GM19467 (cell line): ENCODE results near the gene PYGO2.
"Not testable (repeated sequence)": the region's sequence is repeated elsewhere in the genome, so short reads cannot be mapped to it uniquely, and the experiment has no call there.

Experiments
- ATAC-seq: cut with Tn5 transposase; IDR thresholded peaks from one replicate; pipeline ENCODE4 v1.9.1; 2021; ENCODE audit warnings: mild to moderate bottlenecking, moderate library complexity; ENCODE audit not compliant: unreplicated experiment

Gene PYGO2

DNA sequence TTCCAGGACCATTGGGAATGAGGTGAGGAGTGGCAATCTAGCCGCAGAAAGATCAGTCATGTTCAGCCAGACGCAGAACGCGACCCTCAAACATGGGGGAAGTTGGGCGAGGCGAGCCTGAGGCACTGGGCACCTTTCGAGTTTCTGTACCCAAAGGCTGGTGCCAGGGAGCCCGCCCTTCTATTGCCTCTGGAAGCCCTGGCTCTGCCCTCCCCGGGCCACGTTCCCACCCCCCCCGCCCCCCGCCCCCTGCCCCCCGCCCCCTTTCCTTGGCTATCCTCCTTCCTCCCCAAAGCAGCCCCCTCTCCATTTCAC is 38.8 kb upstream of the PYGO2 start:
- no peak for ATAC-seq

DNA sequence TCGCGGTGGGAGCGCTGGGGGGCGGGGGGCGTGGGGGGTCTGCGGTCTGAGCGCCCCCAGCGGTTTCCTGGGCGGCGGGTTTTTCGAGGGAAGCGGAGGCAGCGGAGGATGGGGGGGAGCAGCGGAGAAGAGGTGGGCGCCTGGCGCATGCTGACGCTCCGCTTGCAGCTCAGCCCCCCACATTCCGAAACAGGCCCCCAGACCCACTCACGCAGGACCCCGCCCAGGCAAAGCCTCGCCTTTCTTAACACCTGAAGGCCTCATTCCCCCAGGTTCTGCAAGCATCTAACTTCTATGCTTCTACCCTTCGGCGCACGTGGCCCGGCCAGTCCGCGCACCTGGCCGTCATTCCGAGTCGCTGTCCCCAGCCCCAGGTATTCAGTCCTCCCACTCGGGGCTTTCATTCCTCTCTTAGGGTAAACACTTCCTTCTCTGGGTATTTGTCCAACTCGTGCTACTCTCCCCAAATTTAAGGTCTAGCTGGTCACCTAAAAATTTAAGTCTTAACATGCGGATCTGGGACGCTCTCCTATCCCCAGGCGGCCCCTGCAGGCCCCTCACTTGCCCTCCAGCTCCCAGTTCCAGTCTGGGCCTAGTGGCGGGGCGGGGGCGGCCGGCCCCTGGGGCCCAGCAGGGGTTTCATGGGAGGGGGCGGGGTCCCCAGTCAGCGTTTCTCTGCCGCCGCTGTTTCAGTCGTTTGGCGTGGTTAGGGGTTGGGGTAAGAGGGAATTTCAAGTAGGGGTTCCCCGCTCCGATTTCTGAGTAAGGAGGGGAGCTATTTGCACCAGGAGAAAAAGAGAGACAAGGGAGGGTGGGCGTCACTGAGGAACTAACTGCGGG is 38.2 kb upstream of the PYGO2 start:
- ATAC-seq, result no peak

DNA sequence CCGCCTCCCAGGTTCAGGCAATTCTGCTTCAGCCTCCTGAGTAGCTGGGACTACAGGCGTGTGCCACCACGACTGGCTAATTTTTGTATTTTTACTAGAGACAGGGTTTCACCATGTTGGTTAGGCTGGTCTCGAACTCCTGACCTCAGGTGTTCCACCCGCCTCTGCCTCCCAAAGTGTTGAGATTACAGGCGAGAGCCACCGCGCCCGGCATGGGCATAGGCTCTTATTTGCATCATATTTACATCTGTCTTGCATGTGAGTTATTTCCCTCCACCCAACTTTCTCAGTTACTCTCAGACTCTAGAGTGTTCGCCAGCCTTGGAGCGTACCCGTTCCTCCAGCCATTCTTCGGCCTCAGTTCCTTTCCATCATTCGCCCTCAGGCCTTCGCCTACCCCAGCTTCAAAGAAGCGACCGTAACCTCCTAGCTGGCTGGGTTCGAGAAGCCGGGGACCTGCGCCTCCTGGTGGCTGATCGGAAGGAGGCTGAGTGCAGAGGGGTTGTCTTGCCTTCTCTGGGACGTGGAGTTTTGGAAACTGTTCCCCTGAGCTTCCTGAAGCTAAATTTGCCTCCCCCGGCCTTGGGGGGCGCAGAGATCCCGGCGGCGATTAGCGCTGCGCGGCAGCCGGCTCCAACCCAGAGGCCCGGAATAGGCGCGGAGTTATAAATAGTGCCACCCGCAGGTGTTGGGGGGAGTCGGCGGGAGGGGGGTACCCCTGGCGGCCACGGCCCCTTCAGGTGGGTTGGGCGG is 37.4 kb upstream of the PYGO2 start:
- ATAC-seq, result no peak

DNA sequence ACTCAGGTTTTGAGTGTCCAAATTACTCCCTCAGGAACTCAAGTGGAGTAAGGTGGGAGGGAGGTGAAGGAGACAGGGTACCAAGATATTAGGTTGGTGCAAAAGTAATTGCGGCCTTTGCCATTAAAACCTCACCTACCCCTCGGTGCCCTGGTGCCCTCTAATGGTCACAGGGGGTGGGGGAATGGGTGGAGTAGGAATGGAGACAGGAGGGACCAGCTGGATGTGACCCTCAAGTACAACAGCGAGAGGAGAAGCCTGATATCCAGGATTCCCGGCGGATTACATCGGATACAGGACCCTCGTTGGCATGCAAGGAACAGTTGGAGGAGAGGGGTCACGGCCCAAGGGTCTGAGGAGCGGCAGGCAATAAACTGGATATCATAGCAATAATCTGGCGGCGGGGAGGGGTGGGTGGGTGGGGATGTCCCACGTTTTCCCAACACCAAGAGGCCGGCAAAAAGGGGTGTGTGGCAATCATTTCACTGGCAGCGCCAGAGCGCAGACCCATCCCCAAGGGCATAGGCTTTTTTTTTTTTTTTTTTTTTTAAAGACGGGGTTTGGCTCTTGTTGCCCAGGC is 36.7 kb upstream of the PYGO2 start:
- no peak for ATAC-seq

DNA sequence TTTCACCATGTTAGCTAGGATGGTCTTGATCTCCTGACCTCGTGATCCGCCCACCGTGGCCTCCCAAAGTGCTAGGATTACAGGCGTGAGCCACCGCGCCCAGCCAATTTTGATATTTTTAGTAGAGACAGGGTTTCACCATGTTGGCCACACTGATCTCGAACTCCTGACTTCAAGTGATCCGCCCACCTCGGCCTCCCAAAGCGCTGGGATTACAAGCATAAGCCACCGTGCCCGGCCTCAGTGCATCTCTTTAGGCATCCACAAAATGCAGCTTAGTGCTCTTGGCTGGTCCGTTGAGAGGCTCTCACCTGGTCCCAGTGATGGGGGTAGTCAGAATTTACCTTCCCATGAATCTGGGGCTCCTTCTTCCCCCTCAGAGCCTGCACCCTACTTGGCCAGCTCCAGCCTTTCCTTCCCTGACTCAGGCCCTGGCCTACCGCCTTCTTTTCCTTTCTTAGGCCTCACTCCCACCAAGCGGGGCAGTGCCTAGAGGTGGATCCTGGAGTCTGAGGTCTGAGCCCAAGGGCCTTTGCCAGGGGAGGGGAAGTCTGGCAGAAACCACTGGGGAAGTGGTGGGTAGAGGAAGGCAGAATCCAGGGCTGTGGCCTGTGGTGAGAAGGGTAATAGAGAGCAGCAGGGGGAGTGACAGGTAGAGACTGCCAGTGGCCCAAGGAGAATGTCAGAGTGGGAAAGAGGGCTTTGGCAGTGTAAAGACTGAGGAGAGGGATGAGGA is 35.6 kb upstream of the PYGO2 start:
- ATAC-seq, result no peak

DNA sequence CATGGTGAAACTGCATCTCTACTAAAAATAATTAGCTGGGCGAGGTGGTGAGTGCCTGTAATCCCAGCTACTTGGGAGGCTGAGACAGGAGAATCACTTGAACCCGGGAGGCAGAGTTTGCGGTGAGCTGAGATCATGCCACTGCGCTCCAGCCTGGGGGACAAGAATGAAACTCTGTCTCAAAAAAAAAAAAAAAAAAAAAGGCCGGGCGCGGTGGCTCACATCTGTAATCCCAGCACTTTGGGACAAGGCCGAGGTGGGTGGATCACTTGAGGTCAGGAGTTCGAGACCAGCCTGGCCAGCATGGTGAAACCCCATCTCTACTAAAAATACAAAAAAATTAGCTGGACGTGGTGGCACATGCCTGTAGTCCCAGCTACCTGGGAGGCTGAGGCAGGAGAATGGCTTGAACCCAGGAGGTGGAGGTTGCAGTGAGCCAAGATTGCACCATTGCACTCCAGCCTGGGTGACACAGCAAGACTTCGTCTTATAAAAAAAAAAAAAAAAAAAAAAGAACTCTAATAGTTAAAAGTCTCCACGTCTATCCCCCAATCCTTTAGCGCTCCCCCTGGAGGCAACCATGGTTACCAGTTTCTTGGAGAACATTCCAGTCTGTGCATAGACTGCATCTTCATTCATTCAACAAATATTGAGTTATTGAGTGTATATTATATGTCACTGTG is 33.9 kb upstream of the PYGO2 start:
- ATAC-seq, result not testable (repeated sequence)

DNA sequence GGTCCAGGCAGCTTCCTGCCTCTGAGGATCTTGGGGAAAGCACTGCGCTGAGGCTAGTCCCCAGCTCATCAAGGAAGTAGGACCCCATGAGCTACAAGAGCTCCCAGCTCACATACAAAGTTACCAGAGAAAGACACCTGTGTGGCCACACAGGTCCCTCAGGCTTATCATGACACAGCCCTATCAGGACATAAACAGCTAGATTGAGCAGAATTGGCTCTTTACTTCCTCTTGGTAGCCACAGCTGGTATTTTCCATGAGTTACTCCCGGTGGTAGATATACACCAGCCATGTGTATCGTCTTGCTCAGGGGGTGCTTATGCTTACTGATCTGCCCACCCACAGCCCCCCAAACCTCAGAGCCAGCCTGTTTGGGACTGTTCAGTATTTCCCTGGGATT is 33.0 kb upstream of the PYGO2 start:
- ATAC-seq, result no peak

DNA sequence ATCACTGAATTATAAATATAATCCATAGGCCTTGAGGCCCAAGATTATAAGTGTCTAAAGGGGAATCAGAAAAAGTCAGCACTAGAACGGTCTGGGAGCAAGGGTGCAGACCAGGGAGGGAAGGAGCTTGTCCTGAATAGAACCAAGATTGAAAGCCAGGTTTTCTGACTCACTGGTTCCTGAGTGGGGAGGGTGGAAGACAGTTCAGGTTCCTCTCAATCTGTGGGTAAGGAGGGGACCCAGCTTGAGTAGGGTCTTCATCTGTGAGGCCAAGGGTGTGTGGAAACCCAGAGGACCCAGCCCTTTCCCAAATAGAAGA is 32.6 kb upstream of the PYGO2 start:
- no peak for ATAC-seq

DNA sequence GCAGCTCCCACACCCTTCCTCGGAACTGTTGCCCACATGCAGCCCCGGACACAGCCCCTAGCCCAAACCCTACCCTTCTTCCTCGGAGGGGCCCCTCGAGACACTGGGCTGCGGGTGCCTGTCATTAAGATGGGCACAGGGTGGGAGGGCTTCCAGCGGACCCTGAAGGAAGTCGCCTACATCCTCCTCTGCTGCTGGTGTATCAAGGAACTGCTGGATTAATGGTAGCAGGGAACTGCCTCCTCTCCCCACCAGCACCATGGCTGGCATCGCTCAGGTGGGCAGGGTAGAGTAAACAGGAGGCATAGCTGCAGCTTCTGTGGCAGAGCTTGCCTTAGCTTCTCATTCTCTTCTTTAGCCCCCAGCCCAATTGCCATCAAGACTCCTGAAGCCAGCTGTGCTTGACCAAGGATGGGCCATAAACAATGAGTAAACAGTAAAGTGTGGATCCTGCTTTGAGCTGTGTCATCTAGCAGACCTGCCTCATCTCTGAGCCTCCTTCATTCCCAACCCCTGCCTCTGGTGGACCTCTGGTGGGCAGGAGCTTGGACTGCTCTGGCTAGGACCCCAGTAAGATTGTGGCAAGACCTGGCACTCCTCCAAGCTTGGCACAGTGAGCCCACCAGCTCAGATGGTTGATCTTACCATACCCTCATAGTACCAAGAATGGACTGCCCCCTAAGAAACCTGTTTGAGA is 32.1 kb upstream of the PYGO2 start, which contains the start of gene LENEP:
TSS of gene LENEP (plus strand) at position 15 of the 697 bp plus-strand sequence. CDS start at position 37, 22 bp downstream.
- ATAC-seq, result no peak

DNA sequence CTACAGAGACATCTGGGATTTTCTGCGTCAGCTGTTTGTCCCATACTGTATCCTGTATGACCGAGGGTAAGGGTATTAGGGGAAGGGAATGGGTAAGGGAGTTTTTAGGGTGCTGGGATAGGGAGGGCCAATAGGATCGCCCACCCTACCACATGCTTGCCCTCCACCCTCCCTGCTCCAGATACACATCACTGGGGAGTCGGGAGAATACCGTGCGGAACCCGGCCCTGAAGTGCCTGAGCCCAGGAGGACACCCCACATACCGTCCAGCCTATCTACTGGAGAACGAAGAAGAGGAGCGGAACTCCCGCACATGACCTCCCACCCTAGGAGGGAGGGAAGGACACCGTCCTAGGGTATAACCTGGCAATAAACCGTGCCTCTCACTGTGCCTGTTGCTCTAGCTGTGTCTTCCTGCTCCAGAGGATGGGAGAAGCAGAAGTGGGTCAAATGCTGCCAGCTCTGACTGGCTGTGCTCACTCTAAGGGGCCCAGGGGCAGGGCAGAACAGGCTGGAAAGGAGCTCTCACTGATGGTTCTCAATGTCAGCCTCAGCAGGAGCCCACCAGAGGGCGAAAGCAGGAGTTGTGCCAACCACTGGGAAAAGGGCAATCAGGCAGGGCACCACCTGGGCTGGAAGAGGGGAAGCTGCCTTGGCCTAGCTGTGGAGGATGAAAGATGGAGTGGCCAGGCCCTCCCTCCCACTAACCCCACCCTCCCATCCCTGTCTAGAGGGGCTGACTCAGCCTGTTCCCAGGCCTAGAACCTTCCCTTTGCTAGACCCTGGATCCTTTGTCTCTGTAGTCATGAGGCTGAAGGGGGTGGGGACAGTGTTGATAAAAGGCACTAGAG is 31.4 kb upstream of the PYGO2 start:
- ATAC-seq, result no peak

DNA sequence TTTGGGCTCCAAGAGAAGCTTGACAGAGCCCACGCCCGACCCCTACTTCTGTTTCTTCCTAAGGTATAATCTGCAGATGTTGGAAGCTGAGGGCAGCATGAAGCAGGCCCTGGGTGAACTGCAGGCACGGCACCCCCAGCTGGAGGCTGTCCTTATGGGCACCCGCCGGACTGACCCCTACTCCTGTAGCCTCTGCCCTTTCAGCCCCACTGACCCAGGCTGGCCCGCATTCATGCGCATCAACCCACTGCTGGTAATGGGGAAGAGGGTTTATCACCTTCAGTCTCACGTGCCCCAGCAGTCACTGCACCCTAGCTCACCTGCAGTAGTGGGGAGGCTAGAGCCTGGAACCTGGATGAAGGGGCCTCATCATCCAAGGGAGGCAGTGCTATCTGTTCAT is 28.7 kb upstream of the PYGO2 start:
- ATAC-seq, result no peak

DNA sequence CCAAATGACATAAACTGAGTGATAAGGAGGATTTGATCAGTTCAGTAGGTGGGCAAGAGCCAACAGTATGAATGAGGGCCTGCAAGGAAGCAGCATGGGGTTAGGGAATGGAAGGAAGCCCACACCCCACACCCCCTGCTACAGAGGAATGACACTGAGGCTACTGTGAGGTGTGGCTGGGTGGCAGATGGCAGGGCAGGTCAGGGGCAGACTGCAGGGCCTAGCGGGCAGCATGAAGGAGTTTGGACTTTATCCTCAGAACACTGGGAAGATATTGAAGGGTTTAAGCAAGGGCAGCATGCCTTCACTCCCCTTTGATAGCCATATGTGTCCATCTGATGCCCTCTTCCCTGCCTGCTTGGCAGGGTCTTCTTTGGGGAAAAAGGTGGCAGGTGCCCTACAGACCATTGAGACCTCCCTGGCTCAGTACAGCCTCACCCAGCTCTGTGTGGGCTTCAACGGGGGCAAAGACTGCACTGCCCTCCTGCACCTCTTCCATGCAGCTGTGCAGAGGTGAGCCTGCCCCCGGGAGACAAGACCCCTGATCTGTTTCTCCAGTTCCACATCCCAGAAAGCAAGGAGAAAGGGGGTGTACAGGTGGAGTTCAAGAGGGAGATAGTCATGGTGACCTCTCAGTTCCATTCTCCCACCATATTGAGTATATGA is 27.7 kb upstream of the PYGO2 start:
- no peak for ATAC-seq

DNA sequence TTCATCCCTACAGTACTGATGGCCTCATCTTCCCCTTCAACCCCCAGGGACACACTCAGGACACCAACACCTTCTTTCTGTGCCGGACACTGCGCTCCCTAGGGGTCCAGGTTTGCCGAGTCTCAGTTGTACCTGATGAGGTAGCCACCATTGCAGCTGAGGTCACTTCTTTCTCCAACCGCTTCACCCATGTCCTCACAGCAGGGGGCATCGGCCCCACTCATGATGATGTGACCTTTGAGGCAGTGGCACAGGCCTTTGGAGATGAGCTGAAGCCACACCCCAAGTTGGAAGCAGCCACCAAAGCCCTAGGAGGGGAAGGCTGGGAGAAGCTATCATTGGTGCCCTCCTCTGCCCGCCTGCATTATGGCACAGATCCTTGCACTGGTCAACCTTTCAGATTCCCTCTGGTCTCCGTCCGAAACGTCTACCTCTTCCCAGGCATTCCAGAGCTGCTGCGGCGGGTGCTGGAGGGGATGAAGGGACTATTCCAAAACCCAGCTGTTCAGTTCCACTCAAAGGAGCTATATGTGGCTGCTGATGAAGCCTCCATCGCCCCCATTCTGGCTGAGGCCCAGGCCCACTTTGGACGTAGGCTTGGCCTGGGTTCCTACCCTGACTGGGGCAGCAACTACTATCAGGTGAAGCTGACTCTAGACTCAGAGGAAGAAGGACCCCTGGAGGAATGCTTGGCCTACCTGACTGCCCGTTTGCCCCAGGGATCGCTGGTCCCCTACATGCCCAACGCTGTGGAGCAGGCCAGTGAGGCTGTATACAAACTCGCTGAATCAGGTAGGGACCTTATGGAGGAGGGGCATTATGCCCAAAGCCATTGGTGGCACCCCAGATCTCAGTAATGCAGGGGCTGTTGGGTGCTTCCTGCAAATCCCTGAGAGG is 26.7 kb upstream of the PYGO2 start:
- no peak for ATAC-seq

DNA sequence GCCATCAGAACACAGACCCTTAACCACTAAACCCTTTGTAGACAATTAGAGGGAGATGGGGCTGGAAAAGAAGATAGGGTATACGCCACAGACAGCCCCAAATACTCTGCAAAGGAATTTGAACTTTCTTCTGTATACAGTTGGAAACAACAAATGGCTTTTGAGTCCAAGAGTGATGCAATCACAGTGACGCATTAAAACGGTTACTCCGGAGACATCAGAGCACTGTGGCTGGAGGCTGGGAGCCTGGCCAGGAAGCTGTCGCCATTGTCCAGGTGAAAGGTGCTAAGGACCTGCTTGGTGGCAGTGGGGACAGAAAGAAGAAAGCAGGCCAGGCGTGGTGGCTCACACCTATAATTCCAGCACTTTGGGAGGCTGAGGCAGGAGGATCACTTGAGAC is 25.7 kb upstream of the PYGO2 start:
- no peak for ATAC-seq

DNA sequence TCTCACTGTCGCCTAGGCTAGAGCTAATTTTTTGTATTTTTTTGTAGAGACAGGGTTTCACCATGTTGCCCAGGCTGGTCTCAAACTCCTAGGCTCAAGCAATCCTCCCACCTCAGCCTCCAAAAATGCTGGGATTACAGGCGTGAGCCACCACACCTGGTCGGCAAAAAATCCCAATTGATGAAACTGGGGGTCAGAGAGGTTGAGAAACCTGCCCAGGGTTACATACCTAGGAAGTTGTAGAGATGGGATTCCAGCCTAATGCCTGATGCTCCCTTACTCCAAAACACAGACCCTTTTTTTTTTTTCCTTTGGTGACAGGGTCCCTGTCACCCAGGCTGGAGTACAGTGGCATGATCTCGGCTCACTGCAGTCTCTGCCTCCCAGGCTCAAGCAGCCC is 25.2 kb upstream of the PYGO2 start:
- ATAC-seq, result not testable (repeated sequence)

DNA sequence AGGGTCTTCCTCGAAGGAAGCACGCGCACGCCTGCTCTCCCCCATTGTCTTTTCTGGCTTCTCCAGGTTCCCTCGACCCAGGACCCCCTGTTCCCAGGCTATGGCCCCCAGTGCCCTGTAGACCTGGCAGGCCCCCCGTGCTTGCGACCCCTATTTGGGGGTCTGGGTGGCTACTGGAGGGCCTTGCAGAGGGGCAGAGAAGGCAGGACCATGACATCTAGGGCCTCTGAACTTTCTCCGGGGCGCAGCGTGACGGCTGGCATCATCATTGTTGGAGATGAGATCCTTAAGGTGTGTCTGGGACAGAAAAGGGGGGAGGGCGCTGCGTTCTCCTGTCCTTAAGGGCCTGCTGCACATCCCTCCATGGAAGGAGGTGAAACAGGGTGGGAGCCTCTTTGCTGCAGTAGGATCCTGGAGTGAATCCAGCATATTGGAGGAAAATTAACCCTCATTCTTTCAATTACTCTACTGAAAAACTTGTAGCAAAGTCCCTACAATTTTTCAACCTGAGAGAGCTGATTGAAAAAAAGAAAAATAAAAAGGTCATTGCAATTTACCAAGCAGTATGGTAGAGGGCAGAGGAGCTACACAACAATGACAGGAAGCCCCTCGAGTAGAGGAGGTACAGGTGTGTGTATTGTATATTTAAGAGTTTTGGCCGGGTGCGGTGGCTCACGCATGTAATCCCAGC is 22.3 kb upstream of the PYGO2 start:
- ATAC-seq, result no peak

DNA sequence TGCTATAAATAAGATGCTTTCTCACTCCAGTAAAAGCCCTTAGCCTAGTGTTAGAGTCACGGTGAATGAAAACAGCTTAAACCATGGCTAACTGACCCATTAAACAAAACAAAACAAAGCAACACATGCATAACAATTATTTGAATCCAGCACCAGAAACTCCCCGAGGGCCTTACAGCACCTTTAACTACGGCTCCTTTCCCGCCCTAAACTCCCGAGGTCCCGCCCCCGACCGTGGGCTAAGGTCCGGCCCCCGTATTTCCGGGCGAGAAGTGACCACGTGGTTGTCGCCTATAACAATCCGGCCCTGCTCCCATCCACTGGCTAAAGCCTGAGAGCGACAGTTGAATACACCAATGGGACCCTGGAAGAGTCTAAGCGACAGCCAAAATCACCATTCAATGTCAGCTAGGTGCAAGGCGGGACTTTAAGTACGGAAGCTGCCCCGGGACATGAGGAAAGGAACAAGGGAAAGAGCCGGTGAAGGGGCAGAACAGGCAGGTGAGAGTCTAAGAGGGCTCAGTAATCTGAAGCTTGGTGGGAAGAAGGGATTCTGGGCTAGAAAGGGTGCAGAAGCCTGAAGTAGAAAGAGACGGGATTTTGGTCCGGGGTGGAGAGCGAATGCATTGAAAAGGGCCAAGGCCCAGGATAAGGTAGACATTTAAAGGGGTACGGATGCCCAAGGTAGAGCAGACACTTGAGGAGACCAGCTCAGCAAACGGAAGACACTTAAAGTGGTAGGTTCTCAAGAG is 21.5 kb upstream of the PYGO2 start, which contains the start of gene FLAD1:
TSS of gene FLAD1 (plus strand) at position 448 of the 752 bp plus-strand sequence. CDS start 351 bp downstream, outside the sequence.
- peak; percentile 97 for ATAC-seq
